Aorta (tissue), 5 donors: Measurements from ENCODE around the gene ALKBH3. TPM values are rescaled to one million over a fixed set of nuclear protein-coding genes. Genes with fewer than 3 reads are reported as not detected.
A peak's percentile ranks its signal among the peaks of the same experiment; 100 is the strongest.

Source experiments
- ATAC-seq: fragments of 200-7000 bp; cut with Tn5 transposase; one replicate; pipeline ENCODE4 v1.9.1; 2022; ENCODE audit warnings: moderate library complexity; ENCODE audit not compliant: low FRiP score
- DNase-seq, 2 donors: peaks; one replicate each; pipeline ENCODE4 v3.0.0-alpha.2; 2020
- H3K27ac ChIP-seq, 2 donors: one replicate each; pipeline ENCODE4 v1.5.1; 2013; ENCODE audit warnings: low read length in 2 of 2, mild to moderate bottlenecking in 2 of 2, moderate library complexity in 2 of 2, control low read depth in 1 of 2, inconsistent platforms in 1 of 2, low read depth in 1 of 2
- H3K27me3 ChIP-seq, 2 donors: one replicate each; pipeline ENCODE4 v1.6.1; 2013; ENCODE audit warnings: control low read depth in 1 of 2, low read length in 1 of 2, mild to moderate bottlenecking in 1 of 2, moderate library complexity in 1 of 2; ENCODE audit not compliant: insufficient read depth in 2 of 2, control insufficient read depth in 1 of 2
- H3K36me3 ChIP-seq, 2 donors: one replicate each; pipeline ENCODE4 v1.6.1; 2013; ENCODE audit warnings: control low read depth in 1 of 2, low read length in 1 of 2, mild to moderate bottlenecking in 1 of 2; ENCODE audit not compliant: insufficient read depth in 2 of 2, control insufficient read depth in 1 of 2
- H3K4me1 ChIP-seq, 2 donors: one replicate each; pipeline ENCODE4 v1.6.1; 2013; ENCODE audit warnings: low read length in 2 of 2, control low read depth in 1 of 2, mild to moderate bottlenecking in 1 of 2, moderate library complexity in 1 of 2; ENCODE audit not compliant: insufficient read depth in 2 of 2, control insufficient read depth in 1 of 2
- H3K4me3 ChIP-seq, 2 donors: one replicate each; pipeline ENCODE4 v1.5.1; 2013; ENCODE audit warnings: low read length in 2 of 2, control low read depth in 1 of 2, mild to moderate bottlenecking in 1 of 2
- H3K9me3 ChIP-seq: one replicate; pipeline ENCODE4 v1.6.1; 2013; ENCODE audit warnings: mild to moderate bottlenecking, low read length; ENCODE audit not compliant: control insufficient read depth
- WGBS, 2 donors: extraction: QIAGEN DNeasy Blood & Tissue Kit; methylation state at CpG; one replicate each; pipeline ENCODE4 v1.1.7; 2013; 5-methylcytosine and 5-hydroxymethylcytosine counted together
- intact Hi-C, 2 donors: fragments of 100-400 bp; cut with DNase I; formaldehyde crosslinking; loops; one replicate each; pipeline versions ENCODE4 v1.14.2 to v1.15.0; 2022
- polyA plus RNA-seq, 2 donors: library from polyadenylated mRNA; stranded (reverse); fragments of 200-250 nt; gene quantifications; one replicate each; pipeline ENCODE4 v1.2.3, GENCODE V29; 2013
- total RNA-seq, 2 donors: library from RNA; stranded (reverse); fragmentation: NEBNext Ultra II Directional; extraction: Animal tissue kit (Norgen Biotek cat#: 25700); gene quantifications; one replicate each; pipeline ENCODE4 v1.2.1, GENCODE V29; 2021
- donor health status: healthy with polysubstance abuse.
- donor health status: Bipolar disorder and iron deficiency.
- donor health status: DM: no; HTN: no; CAD: no.
- donor health status: DM: no; HTN: no; CAD: no.
- donor health status: DM: yes; HTN: yes; CAD: no.

The ALKBH3 gene
- total and polyA plus RNA-seq, 4 donors = 12.5 to 46.3 (median 24.8) TPM

DNA sequence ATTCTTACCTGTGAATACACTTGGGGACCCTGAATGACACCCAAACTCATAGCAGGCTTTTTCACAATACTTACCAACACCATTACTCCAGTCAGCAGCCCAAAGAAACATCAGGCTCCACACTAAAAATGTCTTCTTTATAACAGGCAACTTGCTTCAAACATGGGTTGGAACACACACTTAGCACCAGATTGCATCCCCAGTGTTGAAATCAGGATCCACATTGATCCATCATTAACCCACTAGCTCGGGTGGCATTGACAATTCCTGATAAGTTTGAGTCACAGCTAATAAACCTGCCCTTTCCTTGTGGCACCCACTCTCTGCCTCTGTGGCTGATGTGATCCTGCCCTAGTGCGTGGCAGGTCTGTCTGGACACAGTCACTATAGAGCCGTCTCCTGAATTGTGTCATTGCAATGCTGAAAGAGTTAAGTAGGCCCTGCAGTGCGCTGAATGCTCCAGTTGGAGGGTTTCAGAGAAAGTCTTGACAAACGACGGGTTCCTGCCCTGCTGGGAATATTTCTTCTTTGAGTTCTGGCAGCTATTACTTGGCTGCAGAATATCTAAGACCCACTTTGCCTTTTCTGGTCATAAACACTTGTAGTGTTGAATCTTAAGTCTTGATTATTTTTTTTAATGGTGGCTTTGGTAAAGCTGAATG lies 42.2 kb downstream of the ALKBH3 start:
- ATAC-seq (peak; percentile 48), DNase-seq (no peak)

DNA sequence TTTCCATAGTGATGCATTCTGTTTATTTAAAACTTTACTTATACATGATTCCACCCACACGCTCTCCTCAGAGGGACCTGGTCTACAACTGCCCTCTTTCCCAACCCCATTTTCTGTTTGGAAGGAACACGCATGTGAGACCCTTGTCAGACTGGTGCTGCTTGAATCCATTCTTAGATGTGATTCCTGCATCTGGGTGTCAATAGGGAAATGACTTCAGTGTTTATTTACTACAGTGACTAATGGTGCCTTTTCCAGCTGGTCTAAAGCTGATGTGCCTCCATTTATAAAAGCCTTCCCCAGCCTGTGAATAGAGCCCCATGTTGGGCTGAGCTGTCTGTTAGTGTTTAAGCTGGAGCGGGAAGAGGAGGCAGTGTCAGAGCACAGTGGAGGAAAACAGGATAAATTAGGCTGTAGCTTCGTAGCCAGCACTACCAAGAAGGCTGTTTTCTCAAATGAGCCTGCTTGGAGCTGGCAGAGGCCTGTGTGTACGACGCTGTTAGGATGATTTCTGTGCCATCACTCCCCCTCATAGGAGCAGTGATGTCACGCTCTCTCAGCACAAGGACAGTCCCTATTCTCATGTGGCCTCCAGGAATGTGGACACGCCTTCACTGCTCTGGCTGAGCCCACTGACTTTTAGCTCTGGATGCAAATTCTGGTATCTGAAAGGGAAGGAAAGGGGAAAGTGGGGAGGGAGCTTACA lies 42.9 kb downstream of the ALKBH3 start:
- Histone ChIP-seq H3K27ac (peak overlapping the region; percentile 93 to 98), H3K27me3 (no peaks in the 10 kb centered on the region), H3K4me3 (no peak overlapping the region), H3K9me3 (no peaks in the 10 kb centered on the region), H3K4me1 (peaks cover 2 to 23% of the 10 kb centered on the region in 2 donors), H3K36me3 (no peaks in the 10 kb centered on the region)
- intact Hi-C loops = loop anchor here (2.0 kb wide), 1 partner anchor 17 kb away; no protein-coding TSS in a partner anchor
- DNase-seq (peak; percentile 80 to 85), ATAC-seq (peak; percentile 81)
- WGBS, 2 donors = 5 to 9% methylated on average over 8 of the region's 8 CpGs

More for the DNA sequence above, 42.2 kb downstream of the ALKBH3 start:
- 1 to 5% methylated on average over 6 of the region's 6 CpGs for WGBS, 2 donors
- intact Hi-C loops = loop anchor here in 1 of 2 donors (2.0 kb wide), 1 partner anchor 18 kb away; no protein-coding TSS in a partner anchor
- no peaks in the 10 kb centered on the region for H3K36me3 ChIP-seq
- H3K27me3 ChIP-seq = no peaks in the 10 kb centered on the region
- H3K4me3 ChIP-seq = no peak overlapping the region
- H3K27ac ChIP-seq = peak overlapping the region; percentile 93 to 98
- H3K4me1 ChIP-seq = peaks cover 2 to 23% of the 10 kb centered on the region in 2 donors
- no peaks in the 10 kb centered on the region for H3K9me3 ChIP-seq

DNA sequence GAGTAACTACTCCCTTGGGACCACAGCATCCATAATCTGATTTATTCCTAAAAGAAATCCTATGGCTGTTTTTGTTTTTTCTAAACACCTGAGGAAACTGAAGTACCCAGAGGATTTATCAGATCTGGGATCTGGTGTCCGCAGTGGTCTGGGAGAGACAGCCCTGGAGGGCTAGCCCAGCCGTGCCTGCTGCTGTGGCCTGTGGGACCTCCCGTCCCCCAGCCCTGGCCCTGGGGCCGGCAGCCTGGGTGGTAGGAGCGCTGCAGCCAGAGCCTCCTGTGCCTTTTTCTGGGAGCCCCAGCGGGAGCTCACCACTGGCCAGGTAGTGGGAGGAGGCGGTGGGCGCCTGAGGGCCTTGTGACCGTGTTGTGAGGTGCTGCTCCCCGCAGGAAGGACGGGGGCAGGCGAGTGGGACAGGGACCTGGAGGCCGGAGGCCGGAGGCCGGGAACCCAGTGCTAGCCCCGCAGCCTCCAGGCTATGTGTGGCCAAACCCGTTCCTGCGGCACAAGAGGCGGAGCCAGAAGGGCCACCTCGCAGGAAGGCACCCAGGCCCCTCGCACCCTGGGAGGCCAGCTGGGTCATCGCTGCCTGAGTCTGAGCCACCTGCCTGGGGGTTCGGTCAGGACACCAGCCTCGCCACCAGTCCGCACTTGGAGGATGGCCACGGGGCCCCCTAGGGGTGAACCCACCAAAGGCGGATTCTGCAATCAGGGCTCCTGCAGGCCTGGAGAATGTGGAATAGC lies 43.7 kb downstream of the ALKBH3 start:
- H3K27me3 ChIP-seq = no peaks in the 10 kb centered on the region
- peak overlapping the region; percentile 93 to 98 for H3K27ac ChIP-seq
- no peaks in the 10 kb centered on the region for H3K36me3 ChIP-seq
- peaks cover 2 to 23% of the 10 kb centered on the region in 2 donors for H3K4me1 ChIP-seq
- ATAC-seq (no peak), DNase-seq (no peak)
- WGBS, 2 donors = 66 to 69% methylated on average over 19 to 27 of the region's 27 CpGs
- no peaks in the 10 kb centered on the region for H3K9me3 ChIP-seq
- intact Hi-C loops = loop anchor here in 1 of 2 donors (2.0 kb wide), 1 partner anchor 17 kb away; no protein-coding TSS in a partner anchor
- H3K4me3 ChIP-seq = no peak overlapping the region

DNA sequence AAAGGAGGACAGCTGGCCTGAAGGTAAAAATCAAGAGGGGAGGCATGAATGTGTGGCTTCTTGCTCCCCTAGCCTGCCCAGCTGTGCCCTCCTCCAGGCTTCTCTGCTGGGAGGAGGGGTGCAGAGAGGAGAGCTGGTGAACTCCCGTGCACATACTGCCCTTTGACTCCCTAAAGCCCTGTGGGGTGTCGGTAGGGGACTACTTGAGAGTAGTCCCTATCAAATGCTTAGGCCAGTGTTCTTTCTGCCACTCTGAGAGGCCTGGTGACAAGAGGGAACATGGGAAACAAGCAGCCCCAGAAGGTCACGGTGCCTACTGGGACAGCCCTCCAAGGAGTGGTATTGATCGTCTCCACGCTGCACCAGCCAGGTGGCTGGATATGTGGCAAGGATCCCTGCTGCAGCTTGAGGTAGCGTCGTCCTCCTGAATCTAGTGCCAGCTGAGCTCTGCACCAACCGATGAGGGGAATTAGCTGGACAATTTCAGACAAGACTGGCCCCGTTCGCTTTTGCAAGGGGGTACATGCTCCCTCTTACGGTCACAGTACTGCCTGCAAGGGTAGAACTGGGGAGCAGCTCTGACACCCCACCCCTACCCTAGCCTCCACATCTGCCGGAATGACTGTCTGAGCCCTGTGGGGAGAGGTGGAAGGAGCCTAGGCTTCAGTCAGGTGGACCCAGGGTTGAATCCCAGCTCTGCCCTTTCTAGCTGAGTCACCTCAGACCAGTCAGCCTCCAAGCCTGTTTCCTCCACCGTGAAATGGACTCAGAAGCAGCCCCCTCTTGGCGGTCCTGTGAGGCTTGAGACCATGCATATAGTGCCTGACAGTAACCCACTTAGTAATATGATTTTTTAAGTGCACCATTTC lies 44.7 kb downstream of the ALKBH3 start:
- no peaks in the 10 kb centered on the region for H3K9me3 ChIP-seq
- H3K27me3 ChIP-seq = no peaks in the 10 kb centered on the region
- intact Hi-C loops = loop anchor here in 1 of 2 donors (2.0 kb wide), 1 partner anchor 16 kb away; no protein-coding TSS in a partner anchor
- peak overlapping the region; percentile 93 to 98 for H3K27ac ChIP-seq
- H3K36me3 ChIP-seq = no peaks in the 10 kb centered on the region
- WGBS, 2 donors = 63 to 68% methylated on average over 14 of the region's 14 CpGs
- ATAC-seq (no peak), DNase-seq (no peak)
- H3K4me1 ChIP-seq = peaks cover 2 to 20% of the 10 kb centered on the region in 2 donors
- no peak overlapping the region for H3K4me3 ChIP-seq

DNA sequence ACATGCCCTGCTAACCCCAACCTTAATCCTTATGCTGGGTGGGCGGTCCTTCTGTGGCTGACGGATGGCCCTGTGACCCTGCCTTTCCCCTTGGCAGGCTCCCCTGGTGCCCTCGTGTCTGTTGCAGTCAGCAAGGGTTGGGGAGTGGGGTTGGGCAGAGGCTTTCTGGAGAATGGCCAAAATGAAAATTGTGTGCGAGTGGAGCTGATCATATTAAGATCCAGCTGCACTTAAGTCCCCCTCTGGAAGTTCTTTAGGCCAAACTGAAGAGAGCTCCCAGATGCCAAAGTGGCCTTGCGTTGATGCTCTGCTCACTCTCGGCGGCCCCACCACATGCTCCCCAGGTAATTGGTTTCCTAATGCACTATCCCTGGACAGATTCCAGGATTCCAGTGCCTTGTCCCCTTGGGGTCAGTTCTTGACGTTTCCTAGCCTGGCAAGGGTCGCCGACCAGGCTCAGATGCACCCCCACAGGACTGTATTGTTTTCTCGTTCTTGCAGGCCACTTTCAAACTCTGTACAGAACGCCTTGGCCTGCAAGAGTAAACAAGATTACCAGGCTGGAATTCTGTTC lies 45.4 kb downstream of the ALKBH3 start:
- Histone ChIP-seq H3K9me3 (no peaks in the 10 kb centered on the region), H3K4me1 (peaks cover 2 to 19% of the 10 kb centered on the region in 2 donors), H3K27ac (peak overlapping the region; percentile 9 to 98), H3K4me3 (no peak overlapping the region), H3K36me3 (no peaks in the 10 kb centered on the region), H3K27me3 (no peaks in the 10 kb centered on the region)
- WGBS, 2 donors = 34 to 35% methylated on average over 12 of the region's 12 CpGs
- ATAC-seq (no peak), DNase-seq (no peak)
- intact Hi-C loops = loop anchor here in 1 of 2 donors (2.0 kb wide), 1 partner anchor 15 kb away; no protein-coding TSS in a partner anchor

DNA sequence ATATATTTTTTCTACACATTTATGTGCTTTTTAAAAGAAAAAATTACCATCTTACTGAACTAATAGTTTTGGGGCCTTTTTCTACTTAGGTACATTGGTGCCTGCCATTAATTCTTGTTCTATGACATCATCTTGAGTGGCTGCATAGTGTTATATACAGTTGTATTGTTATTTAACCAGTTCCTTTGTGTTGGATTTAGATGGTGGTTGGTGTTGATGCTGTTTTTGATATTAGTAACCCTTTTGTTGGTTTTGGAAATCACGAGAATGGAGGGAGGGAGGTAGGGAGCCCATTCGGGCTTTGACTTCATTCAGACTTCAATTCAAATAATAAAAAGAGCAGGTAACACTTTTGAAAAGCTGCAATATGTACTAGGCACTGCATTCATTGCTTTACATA lies 46.4 kb downstream of the ALKBH3 start:
- 13 to 28% methylated on average over 2 of the region's 2 CpGs for WGBS, 2 donors
- Histone ChIP-seq H3K36me3 (no peaks in the 10 kb centered on the region), H3K4me1 (peaks cover 2 to 9% of the 10 kb centered on the region in 2 donors), H3K4me3 (no peak overlapping the region), H3K9me3 (no peaks in the 10 kb centered on the region), H3K27ac (no peak overlapping the region), H3K27me3 (no peaks in the 10 kb centered on the region)
- intact Hi-C loops = no loop called here
- DNase-seq (no peak), ATAC-seq (no peak)

DNA sequence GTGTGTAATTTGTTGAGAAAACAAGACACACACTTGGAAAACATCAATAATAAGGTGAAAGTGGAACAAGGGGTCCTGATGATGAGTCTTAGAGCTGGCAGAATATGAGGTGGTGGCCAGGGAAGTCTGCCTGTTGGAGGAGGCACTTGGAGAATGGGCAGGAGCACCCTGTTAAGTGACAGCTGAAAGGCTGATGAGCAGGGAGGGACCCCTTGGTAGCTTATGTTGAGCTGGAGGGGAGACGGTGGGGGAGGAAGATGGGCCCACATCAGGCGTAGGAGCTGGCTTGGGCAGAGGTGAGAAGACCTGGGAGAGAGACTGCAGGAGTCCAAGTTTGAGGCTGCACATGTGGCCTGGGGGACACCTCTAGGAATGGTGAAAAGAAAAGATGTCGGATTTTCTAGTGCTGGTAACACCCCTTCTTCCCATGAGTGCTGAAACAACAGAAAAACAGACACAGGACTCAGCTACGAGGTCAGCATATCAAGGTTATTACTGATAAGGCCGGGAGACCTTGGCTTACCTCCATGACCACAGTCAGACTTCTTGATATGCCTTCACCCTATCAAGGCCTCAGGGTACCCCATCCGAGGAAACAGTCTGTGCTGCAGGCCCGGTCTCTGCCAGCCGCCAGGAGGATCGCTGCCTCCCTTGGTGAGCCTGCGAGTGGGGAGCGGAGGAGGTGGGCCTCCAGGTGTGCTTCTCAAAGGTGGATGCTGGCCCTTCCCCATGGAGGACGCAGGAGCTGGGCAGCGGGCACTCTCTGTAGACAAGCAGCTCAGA lies 47.5 kb downstream of the ALKBH3 start:
- Histone ChIP-seq H3K36me3 (no peaks in the 10 kb centered on the region), H3K27ac (no peak overlapping the region), H3K4me1 (peaks cover 0 to 9% of the 10 kb centered on the region in 2 donors), H3K27me3 (no peaks in the 10 kb centered on the region), H3K9me3 (no peaks in the 10 kb centered on the region), H3K4me3 (no peak overlapping the region)
- DNase-seq = no peak
- intact Hi-C loops = no loop called here
- no peak for ATAC-seq
- 77 to 80% methylated on average over 13 of the region's 13 CpGs for WGBS, 2 donors
